Bronchial epithelial cell (primary cell): Measurements from ENCODE around the gene GPER1. TPM values are rescaled to one million over a fixed set of nuclear protein-coding genes. Genes with fewer than 3 reads are reported as not detected.

ENCODE experiments used
- DNase-seq: peaks from one replicate; pipeline ENCODE4 v3.0.0-alpha.2; 2010; ENCODE audit warnings: low read depth
- FAIRE-seq: peaks from 2 replicates; lab custom pipeline; 2011; peaks lifted over from hg19 to GRCh38; lab: Jason Lieb, UNC
- H3K27me3 ChIP-seq: 2 replicates; pipeline ENCODE4 v1.5.1; 2011; ENCODE audit warnings: low read length; ENCODE audit not compliant: control insufficient read depth, insufficient read depth
- H3K36me3 ChIP-seq: 2 replicates; pipeline ENCODE4 v1.5.1; 2011; ENCODE audit warnings: low read length; ENCODE audit not compliant: control insufficient read depth, insufficient read depth
- H3K4me3 ChIP-seq: 2 replicates; pipeline ENCODE4 v1.5.1; 2011; ENCODE audit warnings: mild to moderate bottlenecking, low read depth, low read length, control low read depth
- total RNA-seq: library from RNA; depleted of rRNA; stranded (reverse); fragments of >200 nt; gene quantifications from 2 replicates; pipeline ENCODE4 v1.2.1, GENCODE V29; 2014
- TF ChIP-seq, protein P1 (sequence below): IDR thresholded peaks from 2 replicates; pipeline ENCODE4 v1.5.1; 2011; ENCODE audit warnings: mild to moderate bottlenecking, moderate library complexity, low read length, control low read depth, inconsistent platforms; ENCODE audit not compliant: insufficient read depth, severe bottlenecking

The GPER1 gene
- total RNA-seq, 1 donor from 2014 or later = under 0.01 TPM

DNA sequence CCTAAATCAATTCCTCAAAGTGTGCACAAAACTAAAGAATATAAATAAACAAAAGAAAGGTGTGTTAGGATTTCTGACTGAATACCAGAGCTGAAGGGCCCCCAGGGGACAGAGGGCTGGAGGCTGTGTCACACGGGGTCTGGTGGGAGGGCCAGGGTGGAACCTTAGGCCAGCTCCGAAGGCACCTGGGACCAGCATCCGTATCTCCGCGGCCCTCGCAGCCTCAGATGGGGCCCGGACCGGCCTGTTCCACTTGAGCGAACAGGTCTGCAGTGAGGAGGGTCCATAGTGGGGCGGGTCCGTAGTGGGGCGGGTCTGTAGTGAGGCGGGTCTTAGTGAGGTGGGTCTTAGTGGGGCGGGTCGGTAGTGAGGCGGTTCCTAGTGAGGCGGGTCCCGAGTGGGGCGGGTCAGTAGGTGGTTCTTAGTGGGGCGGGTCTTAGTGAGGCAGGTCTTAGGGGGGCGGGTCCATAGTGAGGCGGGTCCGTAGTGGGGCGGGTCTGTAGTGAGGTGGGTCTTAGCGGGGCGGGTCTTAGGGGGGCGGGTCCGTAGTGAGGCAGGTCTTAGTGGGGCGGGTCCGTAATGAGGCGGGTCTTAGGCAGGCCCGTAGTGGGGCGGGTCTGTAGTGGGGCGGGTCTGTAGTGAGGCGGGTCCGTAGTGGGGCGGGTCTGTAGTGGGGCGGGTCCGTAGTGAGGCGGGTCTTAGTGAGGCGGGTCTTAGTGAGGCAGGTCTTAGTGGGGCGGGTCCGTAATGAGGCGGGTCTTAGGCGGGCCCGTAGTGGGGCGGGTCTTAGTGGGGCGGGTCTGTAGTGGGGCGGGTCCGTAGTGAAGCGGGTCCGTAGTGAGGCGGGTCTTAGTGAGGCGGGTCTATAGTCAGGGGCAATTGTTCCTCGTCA lies 28.5 kb upstream of the GPER1 start:
- peak; percentile 71 for DNase-seq
- no peak for FAIRE-seq
- Histone ChIP-seq H3K36me3 (no peaks in the 10 kb centered on the region), H3K27me3 (no peaks in the 10 kb centered on the region), H3K4me3 (peak overlapping the region; percentile 15)
- TF ChIP-seq, protein P1, sequence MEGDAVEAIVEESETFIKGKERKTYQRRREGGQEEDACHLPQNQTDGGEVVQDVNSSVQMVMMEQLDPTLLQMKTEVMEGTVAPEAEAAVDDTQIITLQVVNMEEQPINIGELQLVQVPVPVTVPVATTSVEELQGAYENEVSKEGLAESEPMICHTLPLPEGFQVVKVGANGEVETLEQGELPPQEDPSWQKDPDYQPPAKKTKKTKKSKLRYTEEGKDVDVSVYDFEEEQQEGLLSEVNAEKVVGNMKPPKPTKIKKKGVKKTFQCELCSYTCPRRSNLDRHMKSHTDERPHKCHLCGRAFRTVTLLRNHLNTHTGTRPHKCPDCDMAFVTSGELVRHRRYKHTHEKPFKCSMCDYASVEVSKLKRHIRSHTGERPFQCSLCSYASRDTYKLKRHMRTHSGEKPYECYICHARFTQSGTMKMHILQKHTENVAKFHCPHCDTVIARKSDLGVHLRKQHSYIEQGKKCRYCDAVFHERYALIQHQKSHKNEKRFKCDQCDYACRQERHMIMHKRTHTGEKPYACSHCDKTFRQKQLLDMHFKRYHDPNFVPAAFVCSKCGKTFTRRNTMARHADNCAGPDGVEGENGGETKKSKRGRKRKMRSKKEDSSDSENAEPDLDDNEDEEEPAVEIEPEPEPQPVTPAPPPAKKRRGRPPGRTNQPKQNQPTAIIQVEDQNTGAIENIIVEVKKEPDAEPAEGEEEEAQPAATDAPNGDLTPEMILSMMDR = no peak

GRCh38 chr7:1060315-1061072 lies 27.4 kb upstream of the GPER1 start:
- TF ChIP-seq, protein P1 = no peak
- H3K27me3 ChIP-seq = no peaks in the 10 kb centered on the region
- no peak for DNase-seq
- H3K36me3 ChIP-seq = no peaks in the 10 kb centered on the region
- H3K4me3 ChIP-seq = peak overlapping the region; percentile 15
- FAIRE-seq = no peak

DNA sequence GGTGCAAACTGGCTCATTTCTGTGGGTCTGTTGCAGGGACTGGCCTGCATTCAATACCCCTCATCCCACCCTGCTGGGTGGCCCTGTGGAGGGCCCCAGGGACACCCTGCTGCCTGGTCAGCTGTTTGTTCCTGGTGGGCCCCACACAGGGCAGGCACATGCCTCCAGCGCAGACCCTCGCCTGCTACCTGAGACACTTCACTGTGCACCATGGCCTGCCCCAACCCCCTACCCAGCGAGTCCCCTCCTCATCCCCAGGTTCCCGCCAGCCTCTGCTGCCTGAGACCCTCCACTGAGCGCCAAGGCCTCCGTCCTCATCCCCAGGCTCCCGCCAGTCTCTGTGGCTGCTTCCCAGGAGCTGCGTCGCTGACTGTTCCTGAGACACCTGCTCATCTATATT lies 26.7 kb upstream of the GPER1 start:
- no peak for FAIRE-seq
- no peaks in the 10 kb centered on the region for H3K36me3 ChIP-seq
- no peak overlapping the region for H3K4me3 ChIP-seq
- TF ChIP-seq, protein P1 = no peak
- no peak for DNase-seq
- no peaks in the 10 kb centered on the region for H3K27me3 ChIP-seq

DNA sequence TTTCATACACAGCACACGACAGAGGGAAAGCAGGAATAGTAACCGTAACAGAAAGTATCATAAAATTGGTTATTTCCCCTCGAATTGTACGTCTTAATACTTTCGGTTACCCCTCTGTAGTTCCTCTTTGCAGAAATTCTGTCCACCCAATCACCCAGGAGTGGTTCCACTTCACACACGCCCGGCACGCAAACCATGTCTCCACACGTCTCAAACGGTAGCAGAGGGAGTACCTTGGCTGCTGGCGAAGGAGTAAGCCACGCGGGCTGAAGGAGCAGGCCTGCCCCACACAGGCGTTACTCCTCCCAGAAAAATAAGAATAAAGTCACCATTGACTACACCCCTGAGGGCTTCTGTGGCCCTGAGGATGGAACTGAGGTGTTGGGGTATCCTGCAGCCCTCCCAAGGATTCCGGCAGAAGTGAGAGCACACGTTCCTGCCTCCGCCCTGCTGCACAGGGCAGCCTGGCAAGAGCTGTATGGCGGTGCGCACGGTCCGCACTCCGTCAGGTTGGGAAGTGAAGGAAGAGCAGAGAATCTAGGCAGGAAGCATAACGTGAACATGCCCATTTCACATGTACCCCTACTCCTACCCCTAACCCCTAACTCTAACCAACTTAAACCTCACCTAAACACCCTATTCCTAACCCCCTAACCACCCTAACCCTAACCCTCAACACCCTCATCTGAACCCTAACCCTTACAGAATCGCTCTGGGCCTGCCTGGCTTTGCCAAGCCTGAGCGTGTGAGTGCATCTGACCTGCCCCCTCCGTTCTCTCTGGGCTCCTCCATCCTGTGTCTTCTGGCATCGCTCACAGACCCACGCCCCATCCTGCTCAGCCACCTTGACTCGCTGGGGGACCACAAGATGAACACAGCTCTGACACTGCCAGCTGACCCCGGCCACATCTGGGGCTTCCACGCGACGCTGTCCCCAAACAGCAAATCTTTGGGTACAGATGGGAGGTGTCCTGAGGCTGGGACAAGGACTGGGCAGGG lies 25.3 kb upstream of the GPER1 start:
- Histone ChIP-seq H3K36me3 (no peaks in the 10 kb centered on the region), H3K4me3 (no peak overlapping the region), H3K27me3 (no peaks in the 10 kb centered on the region)
- no peak for FAIRE-seq
- TF ChIP-seq, protein P1 = no peak
- DNase-seq = peak; percentile 71

GRCh38 chr7:1063361-1063760 lies 24.6 kb upstream of the GPER1 start:
- no peak for DNase-seq
- FAIRE-seq = no peak
- Histone ChIP-seq H3K36me3 (no peaks in the 10 kb centered on the region), H3K4me3 (no peak overlapping the region), H3K27me3 (no peaks in the 10 kb centered on the region)
- TF ChIP-seq, protein P1 = no peak
